ENCODE measurements around the gene C16orf96.

DNA sequence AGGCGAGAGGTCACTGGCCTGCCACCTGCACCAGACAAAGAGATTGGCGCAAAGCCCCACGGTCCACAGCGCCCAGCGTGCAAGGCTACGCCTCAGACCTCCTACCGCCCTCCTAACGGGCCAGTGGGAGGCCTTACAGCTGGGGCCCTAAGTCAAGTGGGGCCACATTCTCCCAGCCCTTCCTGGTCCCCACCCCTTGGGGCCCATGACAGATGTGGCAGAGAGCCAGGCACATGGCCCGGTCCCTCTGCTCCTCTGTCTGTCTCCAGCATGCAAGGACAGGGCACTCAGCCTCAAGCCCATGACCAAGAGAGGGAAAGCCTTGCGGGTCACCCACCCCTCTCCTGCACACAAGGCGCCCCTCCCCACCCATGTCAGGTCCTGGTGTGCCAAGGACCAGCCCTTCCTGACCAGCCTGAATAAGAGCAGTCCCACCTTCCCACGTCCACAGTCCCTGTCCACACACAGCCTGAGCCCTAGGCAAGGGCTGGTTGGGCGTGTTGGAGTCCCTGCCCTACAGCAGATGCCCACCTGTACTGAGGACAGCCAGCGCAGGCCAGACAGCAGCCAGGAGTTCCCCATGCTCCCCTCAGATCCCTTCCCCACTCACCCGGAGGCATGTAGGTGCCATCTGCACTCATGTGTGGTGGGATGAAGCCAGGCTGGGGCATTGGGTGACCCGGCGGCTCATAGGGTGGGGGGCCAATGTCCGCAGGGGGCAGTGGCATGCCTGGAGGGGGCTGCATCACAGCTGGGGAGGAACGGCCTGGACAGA lies 42.9 kb upstream of the C16orf96 start:
- no peak for TF ChIP-seq EP300 (IDR thresholded peaks at IDR 0.05; ENCODE audit: borderline replicate concordance)
- TF ChIP-seq, protein P1, sequence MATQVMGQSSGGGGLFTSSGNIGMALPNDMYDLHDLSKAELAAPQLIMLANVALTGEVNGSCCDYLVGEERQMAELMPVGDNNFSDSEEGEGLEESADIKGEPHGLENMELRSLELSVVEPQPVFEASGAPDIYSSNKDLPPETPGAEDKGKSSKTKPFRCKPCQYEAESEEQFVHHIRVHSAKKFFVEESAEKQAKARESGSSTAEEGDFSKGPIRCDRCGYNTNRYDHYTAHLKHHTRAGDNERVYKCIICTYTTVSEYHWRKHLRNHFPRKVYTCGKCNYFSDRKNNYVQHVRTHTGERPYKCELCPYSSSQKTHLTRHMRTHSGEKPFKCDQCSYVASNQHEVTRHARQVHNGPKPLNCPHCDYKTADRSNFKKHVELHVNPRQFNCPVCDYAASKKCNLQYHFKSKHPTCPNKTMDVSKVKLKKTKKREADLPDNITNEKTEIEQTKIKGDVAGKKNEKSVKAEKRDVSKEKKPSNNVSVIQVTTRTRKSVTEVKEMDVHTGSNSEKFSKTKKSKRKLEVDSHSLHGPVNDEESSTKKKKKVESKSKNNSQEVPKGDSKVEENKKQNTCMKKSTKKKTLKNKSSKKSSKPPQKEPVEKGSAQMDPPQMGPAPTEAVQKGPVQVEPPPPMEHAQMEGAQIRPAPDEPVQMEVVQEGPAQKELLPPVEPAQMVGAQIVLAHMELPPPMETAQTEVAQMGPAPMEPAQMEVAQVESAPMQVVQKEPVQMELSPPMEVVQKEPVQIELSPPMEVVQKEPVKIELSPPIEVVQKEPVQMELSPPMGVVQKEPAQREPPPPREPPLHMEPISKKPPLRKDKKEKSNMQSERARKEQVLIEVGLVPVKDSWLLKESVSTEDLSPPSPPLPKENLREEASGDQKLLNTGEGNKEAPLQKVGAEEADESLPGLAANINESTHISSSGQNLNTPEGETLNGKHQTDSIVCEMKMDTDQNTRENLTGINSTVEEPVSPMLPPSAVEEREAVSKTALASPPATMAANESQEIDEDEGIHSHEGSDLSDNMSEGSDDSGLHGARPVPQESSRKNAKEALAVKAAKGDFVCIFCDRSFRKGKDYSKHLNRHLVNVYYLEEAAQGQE (IDR thresholded peaks at IDR 0.05; ENCODE audit: low read depth), result no peak
- no peak for TF ChIP-seq NFIC (IDR thresholded peaks at IDR 0.05)
